ENCODE results near the gene CSH2. TPM values are rescaled to one million over a fixed set of nuclear protein-coding genes. Genes with fewer than 3 reads are reported as not detected.

The CSH2 gene
- total RNA-seq, 5 donors from 2014 or later (not counting 1 experiment from before 2014, with no cell fraction given) = not detected

DNA sequence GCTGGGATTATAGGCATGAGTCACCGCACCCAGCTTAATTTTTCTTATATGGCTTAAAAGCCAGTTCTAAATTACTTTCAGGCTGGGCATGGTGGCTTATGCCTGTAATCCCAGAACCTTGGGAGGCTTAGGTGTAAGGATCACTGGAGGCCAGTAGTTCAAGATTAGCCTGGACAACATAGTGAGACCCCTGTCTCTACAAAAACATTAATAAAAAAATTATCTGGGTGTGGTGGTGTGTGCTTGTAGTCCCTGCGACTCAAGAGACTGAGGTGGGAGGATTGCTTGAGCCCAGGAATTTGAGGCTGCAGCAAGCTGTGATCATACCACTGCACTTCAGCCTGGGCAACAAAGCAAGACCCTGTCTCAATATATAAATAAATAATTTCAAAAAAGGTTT lies 20.2 kb downstream of the CSH2 start:
- DNase-seq (no peak), ATAC-seq (replicated peaks in 1 of 4) (no peak)
- Histone ChIP-seq H3K27ac (ENCODE audit: low read length) (no peak overlapping the region), H3K9me3 (no peaks in the 10 kb centered on the region), H3K36me3 (ENCODE audit: control insufficient read depth in 2 of 2, extremely low read depth in 1 of 2, insufficient read depth in 1 of 2, low read length in 1 of 2) (no peaks in the 10 kb centered on the region), H3K4me3 (ENCODE audit: control insufficient read depth in 1 of 2, extremely low read depth in 1 of 2, low read length in 1 of 2) (no peak overlapping the region), H3K4me1 (ENCODE audit: control insufficient read depth in 1 of 2, extremely low read depth in 1 of 2, insufficient read depth in 2 of 2, low read length in 2 of 2) (peaks cover 0 to 14% of the 10 kb centered on the region in 2 experiments), H3K27me3 (replicated peaks in 1 of 2; ENCODE audit: control insufficient read depth in 2 of 2, extremely low read depth in 1 of 2, insufficient read depth in 2 of 2, low read length in 1 of 2) (no peaks in the 10 kb centered on the region)
- H3K36me3 Mint-ChIP-seq = no peaks in the 10 kb centered on the region
- POLR2A ChIA-PET = no interaction called here
- H3K4me1 Mint-ChIP-seq = peaks cover 8 to 9% (median 9%) of the 10 kb centered on the region in 3 donors
- H3K4me3 Mint-ChIP-seq = no peak overlapping the region
- no peaks in the 10 kb centered on the region for H3K27me3 Mint-ChIP-seq
- no peak overlapping the region for H3K27ac Mint-ChIP-seq
- WGBS (ENCODE audit: insufficient coverage) = no CpG with 5 or more reads among the region's 2 CpGs
- H3K9me3 Mint-ChIP-seq = no peaks in the 10 kb centered on the region
- CTCF ChIA-PET = interaction anchor here in 1 of 2 donors (0.5 to 1.0 kb wide), 2 partner anchors 13 to 306 kb away, joined by 3 read pairs; no protein-coding TSS in a partner anchor

DNA sequence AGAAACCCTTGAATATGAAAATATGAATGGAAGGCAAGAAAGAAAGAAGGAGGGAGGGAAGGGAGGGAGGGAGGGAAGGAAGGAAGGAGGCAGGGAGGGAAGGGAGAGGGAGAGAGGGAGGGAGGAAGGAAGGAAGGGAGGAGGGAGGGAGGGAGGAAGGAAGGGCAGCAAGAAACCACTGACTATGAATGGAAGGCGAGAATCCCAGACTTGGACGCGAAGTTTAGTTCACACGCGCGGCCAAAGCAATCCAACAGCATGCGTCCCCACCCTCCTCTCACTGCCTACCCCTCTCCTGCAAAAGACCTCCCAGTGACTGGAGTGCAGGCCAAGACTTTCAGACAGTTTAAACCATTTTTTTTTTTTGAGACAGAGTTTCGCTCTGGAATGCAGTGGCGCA lies 23.1 kb downstream of the CSH2 start:
- Histone ChIP-seq H3K4me1 (ENCODE audit: control insufficient read depth in 1 of 2, extremely low read depth in 1 of 2, insufficient read depth in 2 of 2, low read length in 2 of 2) (peaks cover 0 to 21% of the 10 kb centered on the region in 2 experiments), H3K36me3 (ENCODE audit: control insufficient read depth in 2 of 2, extremely low read depth in 1 of 2, insufficient read depth in 1 of 2, low read length in 1 of 2) (no peaks in the 10 kb centered on the region), H3K4me3 (ENCODE audit: control insufficient read depth in 1 of 2, extremely low read depth in 1 of 2, low read length in 1 of 2) (no peak overlapping the region), H3K27ac (ENCODE audit: low read length) (no peak overlapping the region), H3K9me3 (no peaks in the 10 kb centered on the region), H3K27me3 (replicated peaks in 1 of 2; ENCODE audit: control insufficient read depth in 2 of 2, extremely low read depth in 1 of 2, insufficient read depth in 2 of 2, low read length in 1 of 2) (no peaks in the 10 kb centered on the region)
- POLR2A ChIA-PET = no interaction called here
- Mint-ChIP-seq H3K27me3 (no peaks in the 10 kb centered on the region), H3K36me3 (no peaks in the 10 kb centered on the region), H3K27ac (peak overlapping the region in 1 of 2 donors; percentile 28), H3K4me3 (no peak overlapping the region), H3K9me3 (no peaks in the 10 kb centered on the region), H3K4me1 (peaks cover 15 to 16% (median 16%) of the 10 kb centered on the region in 3 donors)
- ATAC-seq (replicated peaks in 1 of 4) (no peak), DNase-seq (no peak)
- WGBS (ENCODE audit: insufficient coverage) = 98% methylated on average over 6 of the region's 9 CpGs
- CTCF ChIA-PET = interaction anchor here in 1 of 2 donors (0.6 kb wide), 1 partner anchor 283 kb away, joined by 4 read pairs; no protein-coding TSS in a partner anchor

DNA sequence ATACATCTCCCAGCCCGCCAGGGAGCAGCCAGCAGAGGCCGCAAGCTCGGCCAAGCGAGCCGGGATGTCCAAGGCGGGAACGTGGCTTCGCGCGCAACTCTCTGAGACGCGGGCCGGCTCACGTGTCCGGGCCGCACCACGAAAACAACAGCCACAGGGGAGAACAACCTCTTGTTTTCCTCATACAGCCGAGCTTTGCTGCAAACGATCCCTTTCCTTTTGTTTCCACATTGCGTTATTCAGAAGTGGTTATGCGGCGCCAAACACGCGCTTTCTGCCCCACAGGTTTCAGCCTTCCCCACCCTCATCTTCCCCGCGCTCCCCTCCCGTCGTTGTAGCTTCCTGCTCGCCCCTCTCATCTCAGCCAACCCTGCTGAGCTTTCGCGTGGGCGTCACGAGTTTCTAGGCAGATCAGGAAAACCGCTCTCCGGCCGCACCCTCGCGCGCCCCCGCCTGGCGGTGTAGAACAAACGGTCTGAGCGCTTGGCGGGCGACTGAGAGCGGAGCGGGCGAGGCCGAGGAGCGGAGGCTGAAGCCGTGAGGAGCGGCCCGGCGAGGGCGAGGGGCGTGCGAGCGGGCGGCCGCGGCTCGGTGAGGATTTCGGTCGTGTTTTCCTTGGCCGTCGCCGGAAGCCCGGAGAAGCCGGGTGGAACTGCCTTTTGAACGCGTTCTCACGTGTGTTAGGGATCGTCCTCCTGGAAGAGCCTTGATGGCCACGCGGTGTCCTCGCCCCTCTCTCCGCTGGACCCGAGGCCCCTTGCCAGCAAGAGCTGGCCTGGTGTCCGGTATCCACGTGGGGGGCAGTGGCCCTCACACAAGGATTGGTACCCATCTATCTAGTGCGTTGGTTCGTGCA lies 24.4 kb downstream of the CSH2 start:
- ChIA-PET POLR2A (interaction anchor here (0.5 to 0.8 kb wide), 4 partner anchors 81 to 650 kb away, joined by 3 to 5 read pairs (median 4); no protein-coding TSS in a partner anchor), CTCF (interaction anchor here (0.6 to 2.4 kb wide), 13 partner anchors 9 to 905 kb away, joined by 3 to 12 read pairs (median 3); partner anchors contain the start of genes CCDC47 (in 1 of the 2), DDX42 (in 1 of the 2), ICAM2 (in 1 of the 2) and PSMC5 (in 1 of the 2))
- Mint-ChIP-seq H3K27me3 (no peaks in the 10 kb centered on the region), H3K4me1 (peaks cover 17 to 22% (median 17%) of the 10 kb centered on the region in 3 donors), H3K4me3 (peak overlapping the region; percentile 69 to 78 (median 75)), H3K27ac (peak overlapping the region; percentile 86 to 94), H3K9me3 (no peaks in the 10 kb centered on the region), H3K36me3 (no peaks in the 10 kb centered on the region)
- H3K27ac ChIP-seq (ENCODE audit: low read length) = peak overlapping the region; percentile 58
- peak overlapping the region; percentile 33 to 56 for H3K4me3 ChIP-seq (ENCODE audit: control insufficient read depth in 1 of 2, extremely low read depth in 1 of 2, low read length in 1 of 2)
- ATAC-seq (replicated peaks in 1 of 4) = peak; percentile 96 to 98 (median 97)
- H3K4me1 ChIP-seq (ENCODE audit: control insufficient read depth in 1 of 2, extremely low read depth in 1 of 2, insufficient read depth in 2 of 2, low read length in 2 of 2) = peaks cover 0 to 21% of the 10 kb centered on the region in 2 experiments
- H3K27me3 ChIP-seq (replicated peaks in 1 of 2; ENCODE audit: control insufficient read depth in 2 of 2, extremely low read depth in 1 of 2, insufficient read depth in 2 of 2, low read length in 1 of 2) = no peaks in the 10 kb centered on the region
- WGBS (ENCODE audit: insufficient coverage) = 29% methylated on average over 82 of the region's 82 CpGs
- H3K9me3 ChIP-seq = no peaks in the 10 kb centered on the region
- no peaks in the 10 kb centered on the region for H3K36me3 ChIP-seq (ENCODE audit: control insufficient read depth in 2 of 2, extremely low read depth in 1 of 2, insufficient read depth in 1 of 2, low read length in 1 of 2)
- DNase-seq = peak; percentile 84 to 97 (median 91)

DNA sequence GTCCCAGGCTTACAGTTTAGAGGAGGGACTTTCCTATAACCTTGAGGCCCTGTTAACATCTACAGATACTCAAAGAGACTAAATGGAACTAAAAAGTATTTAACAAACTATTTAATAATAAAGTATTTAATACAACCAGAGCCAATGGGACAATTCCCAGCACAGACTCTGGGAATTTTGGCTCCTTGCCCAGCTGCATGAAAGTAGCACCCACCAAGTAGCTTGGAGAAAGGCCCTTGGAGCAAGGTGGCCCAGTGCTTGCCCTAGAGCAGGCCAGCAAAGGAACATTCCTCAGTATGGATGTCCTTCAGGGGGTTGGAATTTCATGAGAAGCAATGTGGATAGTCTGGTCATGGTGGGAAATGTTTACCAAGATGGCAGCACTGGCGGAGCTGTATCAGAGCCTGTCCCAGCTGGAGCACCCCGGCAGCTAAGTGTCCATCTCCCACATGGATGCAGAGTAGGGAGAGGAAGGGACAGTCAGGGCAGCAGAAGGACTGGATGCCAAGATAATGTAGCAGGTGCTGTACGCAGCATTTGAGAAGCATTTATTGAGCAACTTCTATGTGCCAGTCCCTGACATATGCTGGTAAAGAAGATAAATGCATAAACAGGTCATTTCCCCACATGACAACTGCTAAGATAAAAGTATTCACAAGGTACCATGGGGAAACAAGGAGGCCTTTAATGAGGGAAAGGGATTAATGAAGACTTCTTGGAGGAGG lies 25.8 kb downstream of the CSH2 start:
- no peak for ATAC-seq (replicated peaks in 1 of 4)
- POLR2A ChIA-PET = no interaction called here

DNA sequence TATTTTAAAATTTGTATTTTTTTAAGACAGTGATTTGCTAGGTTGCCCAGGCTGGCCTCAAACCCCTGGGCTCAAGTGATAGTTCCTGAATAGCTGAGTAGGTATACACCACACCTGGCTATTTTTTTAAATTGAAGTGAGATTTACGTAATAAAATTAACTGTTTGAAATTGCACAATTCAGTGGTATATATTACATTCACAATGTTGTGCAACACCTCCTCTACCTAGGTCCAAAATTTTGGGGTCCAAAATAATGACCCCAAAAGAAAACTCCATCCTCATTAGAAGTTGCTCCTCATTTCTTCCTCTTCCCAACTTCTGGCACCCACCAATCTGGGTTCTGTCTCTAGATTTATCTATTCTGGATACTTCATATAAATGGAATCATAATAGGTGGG lies 28.0 kb downstream of the CSH2 start:
- H3K36me3 Mint-ChIP-seq = no peaks in the 10 kb centered on the region
- CTCF ChIA-PET = no interaction called here
- POLR2A ChIA-PET = no interaction called here

More for the DNA sequence above, 25.8 kb downstream of the CSH2 start:
- no peak for DNase-seq
- Mint-ChIP-seq H3K4me1 (peaks cover 22 to 28% (median 26%) of the 10 kb centered on the region in 3 donors), H3K27ac (no peak overlapping the region), H3K9me3 (no peaks in the 10 kb centered on the region), H3K4me3 (peak overlapping the region; percentile 3 to 69 (median 53)), H3K27me3 (no peaks in the 10 kb centered on the region), H3K36me3 (no peaks in the 10 kb centered on the region)
- Histone ChIP-seq H3K36me3 (ENCODE audit: control insufficient read depth in 2 of 2, extremely low read depth in 1 of 2, insufficient read depth in 1 of 2, low read length in 1 of 2) (no peaks in the 10 kb centered on the region), H3K27ac (ENCODE audit: low read length) (no peak overlapping the region), H3K9me3 (no peaks in the 10 kb centered on the region), H3K4me3 (ENCODE audit: control insufficient read depth in 1 of 2, extremely low read depth in 1 of 2, low read length in 1 of 2) (no peak overlapping the region), H3K4me1 (ENCODE audit: control insufficient read depth in 1 of 2, extremely low read depth in 1 of 2, insufficient read depth in 2 of 2, low read length in 2 of 2) (peaks cover 2 to 31% of the 10 kb centered on the region in 2 experiments), H3K27me3 (replicated peaks in 1 of 2; ENCODE audit: control insufficient read depth in 2 of 2, extremely low read depth in 1 of 2, insufficient read depth in 2 of 2, low read length in 1 of 2) (no peaks in the 10 kb centered on the region)
- 50% methylated on average over 2 of the region's 3 CpGs for WGBS (ENCODE audit: insufficient coverage)
- CTCF ChIA-PET = interaction anchor here (0.5 to 2.4 kb wide), 4 partner anchors 17 to 74 kb away, joined by 3 to 12 read pairs (median 3); partner anchors contain the start of genes CCDC47 (in 1 of the 2), DDX42 (in 1 of the 2), FTSJ3 (in 1 of the 2) and PSMC5 (in 1 of the 2)

More for the DNA sequence above, 28.0 kb downstream of the CSH2 start:
- no peak overlapping the region for H3K27ac ChIP-seq (ENCODE audit: low read length)
- no CpG with 5 or more reads among the region's 1 CpG for WGBS (ENCODE audit: insufficient coverage)
- no peaks in the 10 kb centered on the region for H3K36me3 ChIP-seq (ENCODE audit: control insufficient read depth in 2 of 2, extremely low read depth in 1 of 2, insufficient read depth in 1 of 2, low read length in 1 of 2)
- H3K4me3 Mint-ChIP-seq = no peak overlapping the region
- no peak overlapping the region for H3K27ac Mint-ChIP-seq
- H3K27me3 ChIP-seq (replicated peaks in 1 of 2; ENCODE audit: control insufficient read depth in 2 of 2, extremely low read depth in 1 of 2, insufficient read depth in 2 of 2, low read length in 1 of 2) = no peaks in the 10 kb centered on the region
- DNase-seq (no peak), ATAC-seq (replicated peaks in 1 of 4) (no peak)
- peaks cover 32 to 41% (median 40%) of the 10 kb centered on the region in 3 donors for H3K4me1 Mint-ChIP-seq
- H3K27me3 Mint-ChIP-seq = no peaks in the 10 kb centered on the region
- no peak overlapping the region for H3K4me3 ChIP-seq (ENCODE audit: control insufficient read depth in 1 of 2, extremely low read depth in 1 of 2, low read length in 1 of 2)
- H3K9me3 ChIP-seq = no peaks in the 10 kb centered on the region
- H3K4me1 ChIP-seq (ENCODE audit: control insufficient read depth in 1 of 2, extremely low read depth in 1 of 2, insufficient read depth in 2 of 2, low read length in 2 of 2) = peaks cover 12 to 48% of the 10 kb centered on the region in 2 experiments
- no peaks in the 10 kb centered on the region for H3K9me3 Mint-ChIP-seq

Data from T-cell (primary cell).